ENCODE measurements around the gene UNC119B.

The UNC119B gene

DNA sequence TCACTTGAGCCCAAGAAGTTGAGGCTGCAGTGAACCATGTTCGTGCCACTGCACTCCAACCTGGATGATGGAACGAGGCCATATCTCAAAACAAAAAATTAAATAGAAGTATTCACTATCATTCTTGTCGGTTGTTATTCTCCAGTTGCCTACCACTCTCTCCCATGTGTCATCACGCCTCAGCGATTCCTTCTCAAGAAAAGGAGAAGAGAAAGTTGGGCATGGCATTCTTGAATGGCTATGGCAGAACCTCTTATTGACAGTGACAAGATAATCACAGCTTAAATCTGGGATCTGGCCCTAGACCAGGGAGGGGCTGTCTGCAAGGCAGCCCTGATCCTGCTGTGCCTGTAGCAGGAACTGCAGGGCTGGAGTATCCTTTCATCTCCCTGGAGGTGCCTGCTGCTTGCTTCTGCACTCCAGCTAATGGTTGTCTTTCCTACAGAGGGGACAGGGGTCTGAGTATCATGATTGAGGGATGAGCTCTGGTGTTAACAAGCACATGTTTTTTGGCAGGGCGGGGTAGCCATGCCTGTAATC lies 36.1 kb upstream of the UNC119B start:
- H3K4me1 ChIP-seq (ENCODE audit: control insufficient read depth in 1 of 2, insufficient read depth in 2 of 2, low read length in 2 of 2): peaks cover 6 to 16% of the 10 kb centered on the region in 2 donors
- H3K27ac ChIP-seq (ENCODE audit: low read depth, low read length): no peak overlapping the region
- H3K9me3 ChIP-seq (ENCODE audit: control insufficient read depth in 1 of 2, low read length in 2 of 2): no peaks in the 10 kb centered on the region
- no peak overlapping the region for H3K4me3 ChIP-seq (ENCODE audit: low read depth in 1 of 2, low read length in 2 of 2)
- no peaks in the 10 kb centered on the region for H3K36me3 ChIP-seq (ENCODE audit: control insufficient read depth in 1 of 2, insufficient read depth in 2 of 2, low read length in 2 of 2)
- no peaks in the 10 kb centered on the region for H3K27me3 ChIP-seq (ENCODE audit: control insufficient read depth in 1 of 2, insufficient read depth in 2 of 2, low read length in 2 of 2)
- no peak overlapping the region for H3K9ac ChIP-seq (ENCODE audit: low read depth in 1 of 2, low read length in 2 of 2)

GRCh38 chr12:120677765-120678473 lies 32.3 kb upstream of the UNC119B start:
- Histone ChIP-seq H3K4me1 (ENCODE audit: control insufficient read depth in 1 of 2, insufficient read depth in 2 of 2, low read length in 2 of 2) (peaks cover 5 to 6% of the 10 kb centered on the region in 2 donors), H3K9ac (ENCODE audit: low read depth in 1 of 2, low read length in 2 of 2) (no peak overlapping the region), H3K4me3 (ENCODE audit: low read depth in 1 of 2, low read length in 2 of 2) (no peak overlapping the region), H3K27ac (ENCODE audit: low read depth, low read length) (no peak overlapping the region), H3K27me3 (ENCODE audit: control insufficient read depth in 1 of 2, insufficient read depth in 2 of 2, low read length in 2 of 2) (no peaks in the 10 kb centered on the region), H3K36me3 (ENCODE audit: control insufficient read depth in 1 of 2, insufficient read depth in 2 of 2, low read length in 2 of 2) (no peaks in the 10 kb centered on the region), H3K9me3 (ENCODE audit: control insufficient read depth in 1 of 2, low read length in 2 of 2) (no peaks in the 10 kb centered on the region)

DNA sequence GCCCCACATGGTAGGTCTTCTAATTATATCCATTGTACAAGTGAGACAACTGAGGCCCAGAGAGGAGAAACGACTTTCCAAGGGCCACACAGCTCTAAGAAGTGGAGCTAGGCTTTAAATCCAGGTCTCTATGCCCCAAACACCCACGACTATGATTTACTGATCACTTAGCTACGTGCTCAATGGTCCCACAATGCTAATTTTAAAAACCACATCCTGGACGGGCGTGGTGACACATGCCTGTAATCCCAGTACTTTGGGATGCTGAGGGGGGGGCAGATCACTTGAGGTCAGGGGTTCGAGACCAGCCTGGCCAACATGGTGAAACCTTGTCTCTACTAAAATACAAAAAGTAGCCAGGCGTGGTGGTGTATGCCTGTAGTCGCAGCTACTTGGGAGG lies 31.7 kb upstream of the UNC119B start:
- Histone ChIP-seq H3K36me3 (ENCODE audit: control insufficient read depth in 1 of 2, insufficient read depth in 2 of 2, low read length in 2 of 2) (no peaks in the 10 kb centered on the region), H3K27ac (ENCODE audit: low read depth, low read length) (no peak overlapping the region), H3K4me1 (ENCODE audit: control insufficient read depth in 1 of 2, insufficient read depth in 2 of 2, low read length in 2 of 2) (peaks cover 5 to 6% of the 10 kb centered on the region in 2 donors), H3K4me3 (ENCODE audit: low read depth in 1 of 2, low read length in 2 of 2) (no peak overlapping the region), H3K9me3 (ENCODE audit: control insufficient read depth in 1 of 2, low read length in 2 of 2) (no peaks in the 10 kb centered on the region), H3K27me3 (ENCODE audit: control insufficient read depth in 1 of 2, insufficient read depth in 2 of 2, low read length in 2 of 2) (no peaks in the 10 kb centered on the region), H3K9ac (ENCODE audit: low read depth in 1 of 2, low read length in 2 of 2) (no peak overlapping the region)

DNA sequence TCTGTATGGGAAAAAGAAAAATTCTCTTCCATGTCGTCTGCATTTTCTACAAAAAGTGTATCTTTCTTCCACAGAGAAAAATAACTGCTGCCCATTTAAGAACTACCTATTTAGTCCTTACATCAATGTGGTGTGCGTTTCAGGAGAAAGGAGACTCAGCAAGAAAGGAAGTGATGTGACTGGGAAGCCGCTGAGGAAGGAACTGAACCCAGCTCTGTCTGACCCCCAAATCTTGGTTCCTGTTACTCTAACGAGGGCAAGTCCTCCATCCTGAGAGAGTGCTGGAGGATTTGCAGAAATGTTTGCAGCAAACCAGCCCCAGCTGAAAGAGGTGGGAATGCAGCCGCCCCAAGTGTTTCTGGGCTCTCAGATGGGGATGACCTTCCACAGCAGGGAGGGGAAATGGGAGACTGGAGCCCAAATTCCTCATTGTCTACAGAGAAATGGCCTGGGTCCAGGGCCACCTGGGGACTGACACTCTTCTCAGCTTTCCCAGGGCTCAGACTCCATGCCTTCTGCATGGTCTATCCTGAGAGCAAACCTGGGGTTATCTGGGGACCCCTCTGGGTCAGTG lies 30.0 kb upstream of the UNC119B start:
- no peak overlapping the region for H3K9ac ChIP-seq (ENCODE audit: low read depth in 1 of 2, low read length in 2 of 2)
- no peaks in the 10 kb centered on the region for H3K9me3 ChIP-seq (ENCODE audit: control insufficient read depth in 1 of 2, low read length in 2 of 2)
- no peak overlapping the region for H3K27ac ChIP-seq (ENCODE audit: low read depth, low read length)
- no peak overlapping the region for H3K4me3 ChIP-seq (ENCODE audit: low read depth in 1 of 2, low read length in 2 of 2)
- H3K27me3 ChIP-seq (ENCODE audit: control insufficient read depth in 1 of 2, insufficient read depth in 2 of 2, low read length in 2 of 2): no peaks in the 10 kb centered on the region
- H3K4me1 ChIP-seq (ENCODE audit: control insufficient read depth in 1 of 2, insufficient read depth in 2 of 2, low read length in 2 of 2): peaks cover 5 to 6% of the 10 kb centered on the region in 2 donors
- no peaks in the 10 kb centered on the region for H3K36me3 ChIP-seq (ENCODE audit: control insufficient read depth in 1 of 2, insufficient read depth in 2 of 2, low read length in 2 of 2)

DNA sequence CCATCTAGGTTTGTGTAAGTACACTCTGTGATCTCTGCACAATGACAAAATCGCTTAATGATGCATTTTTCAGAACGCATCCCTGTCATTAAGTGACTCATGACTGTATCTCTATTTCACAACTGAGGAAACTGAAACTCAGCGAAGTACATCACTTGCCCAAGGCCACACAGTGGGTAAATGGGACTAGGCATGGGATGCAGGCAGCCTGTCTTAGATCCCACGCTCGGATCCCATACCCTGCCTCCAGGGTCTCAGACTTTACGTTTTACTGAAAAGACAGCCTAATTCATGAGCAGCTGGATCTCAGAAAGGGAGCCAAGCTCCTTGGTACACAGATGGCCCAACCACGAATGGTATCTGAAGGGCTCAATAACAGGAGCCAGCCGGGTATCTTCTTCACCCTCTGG lies 25.7 kb upstream of the UNC119B start:
- no peak overlapping the region for H3K27ac ChIP-seq (ENCODE audit: low read depth, low read length)
- H3K36me3 ChIP-seq (ENCODE audit: control insufficient read depth in 1 of 2, insufficient read depth in 2 of 2, low read length in 2 of 2): no peaks in the 10 kb centered on the region
- peaks cover 9 to 23% of the 10 kb centered on the region in 2 donors for H3K4me1 ChIP-seq (ENCODE audit: control insufficient read depth in 1 of 2, insufficient read depth in 2 of 2, low read length in 2 of 2)
- no peak overlapping the region for H3K9ac ChIP-seq (ENCODE audit: low read depth in 1 of 2, low read length in 2 of 2)
- H3K27me3 ChIP-seq (ENCODE audit: control insufficient read depth in 1 of 2, insufficient read depth in 2 of 2, low read length in 2 of 2): no peaks in the 10 kb centered on the region
- H3K9me3 ChIP-seq (ENCODE audit: control insufficient read depth in 1 of 2, low read length in 2 of 2): no peaks in the 10 kb centered on the region
- no peak overlapping the region for H3K4me3 ChIP-seq (ENCODE audit: low read depth in 1 of 2, low read length in 2 of 2)

GRCh38 chr12:120685522-120685921 lies 24.7 kb upstream of the UNC119B start:
- no peaks in the 10 kb centered on the region for H3K36me3 ChIP-seq (ENCODE audit: control insufficient read depth in 1 of 2, insufficient read depth in 2 of 2, low read length in 2 of 2)
- H3K4me1 ChIP-seq (ENCODE audit: control insufficient read depth in 1 of 2, insufficient read depth in 2 of 2, low read length in 2 of 2): peaks cover 18 to 33% of the 10 kb centered on the region in 2 donors
- H3K27me3 ChIP-seq (ENCODE audit: control insufficient read depth in 1 of 2, insufficient read depth in 2 of 2, low read length in 2 of 2): no peaks in the 10 kb centered on the region
- H3K9me3 ChIP-seq (ENCODE audit: control insufficient read depth in 1 of 2, low read length in 2 of 2): no peaks in the 10 kb centered on the region
- H3K4me3 ChIP-seq (ENCODE audit: low read depth in 1 of 2, low read length in 2 of 2): no peak overlapping the region
- peak overlapping the region in 1 of 2 donors; percentile 68 for H3K9ac ChIP-seq (ENCODE audit: low read depth in 1 of 2, low read length in 2 of 2)
- H3K27ac ChIP-seq (ENCODE audit: low read depth, low read length): no peak overlapping the region

DNA sequence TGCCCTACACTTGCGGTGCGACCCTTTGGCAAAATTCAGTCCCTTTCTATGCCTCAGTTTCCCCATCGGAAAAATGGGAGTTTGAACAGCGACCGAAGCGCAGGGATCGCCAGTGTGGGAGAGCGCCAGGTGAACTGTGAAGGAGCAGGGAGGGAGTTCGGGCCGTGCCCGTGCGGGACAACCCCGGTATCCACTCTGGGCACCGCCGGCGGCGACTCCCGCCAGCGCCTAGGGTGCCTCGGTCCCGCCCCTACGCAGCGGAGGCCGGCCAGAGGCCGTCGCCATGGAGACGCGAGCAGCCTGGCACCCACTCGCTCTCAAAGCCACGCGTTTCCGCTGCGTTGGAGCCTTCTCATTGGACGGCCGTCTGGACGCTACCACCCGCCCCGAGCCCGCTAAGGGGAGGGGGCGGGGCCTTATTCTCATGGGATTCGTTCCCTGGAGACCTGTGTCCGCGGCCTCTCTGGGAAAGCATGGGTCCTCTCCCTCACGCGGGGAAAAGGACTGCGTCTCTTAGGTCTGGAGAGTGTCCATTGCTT lies 24.0 kb upstream of the UNC119B start:
- H3K9ac ChIP-seq (ENCODE audit: low read depth in 1 of 2, low read length in 2 of 2): peak overlapping the region; percentile 64 to 68

DNA sequence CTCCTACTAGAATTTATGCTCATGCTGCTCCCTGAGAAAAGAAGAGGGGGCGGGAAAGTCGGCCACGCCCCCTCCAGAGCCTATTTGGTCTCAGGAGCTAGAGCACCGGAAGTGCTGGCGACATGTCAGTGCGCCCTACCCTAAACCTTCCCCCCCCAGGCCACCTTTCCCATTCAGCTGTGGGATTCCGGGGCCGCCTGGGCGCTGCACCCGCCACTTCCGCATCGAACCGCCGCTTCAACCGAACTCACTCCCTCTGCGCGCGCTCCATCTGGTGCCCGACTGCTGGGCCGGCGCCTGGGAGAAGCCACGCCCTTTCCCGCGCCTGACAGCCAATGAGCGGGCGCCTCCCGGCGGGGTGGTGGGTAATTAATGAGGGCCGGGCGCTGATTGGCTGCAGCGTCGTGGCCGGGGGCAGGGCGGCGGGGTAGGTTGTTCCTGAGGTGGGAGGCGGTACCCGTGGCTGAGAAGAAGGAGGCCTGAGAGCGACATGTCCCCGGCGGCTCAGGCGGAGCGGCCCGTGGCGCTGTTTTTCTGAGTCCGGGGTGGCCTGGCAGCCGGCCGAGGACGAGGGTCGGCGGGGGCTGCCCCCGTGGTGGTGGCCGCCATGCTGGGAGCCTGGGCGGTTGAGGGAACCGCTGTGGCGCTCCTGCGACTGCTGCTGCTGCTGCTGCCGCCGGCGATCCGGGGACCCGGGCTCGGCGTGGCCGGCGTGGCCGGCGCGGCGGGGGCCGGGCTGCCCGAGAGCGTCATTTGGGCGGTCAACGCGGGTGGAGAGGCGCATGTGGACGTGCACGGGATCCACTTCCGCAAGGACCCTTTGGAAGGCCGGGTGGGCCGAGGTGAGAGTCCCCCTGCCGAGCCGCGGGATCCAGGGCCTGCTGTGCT lies 23.3 kb upstream of the UNC119B start, which contains the start of gene MLEC:
Gene MLEC, plus strand, starts transcription at position 460 of the 888 bp plus-strand sequence. Its CDS starts 148 bp downstream, at position 608.
- Histone ChIP-seq H3K27me3 (ENCODE audit: control insufficient read depth in 1 of 2, insufficient read depth in 2 of 2, low read length in 2 of 2) (no peaks in the 10 kb centered on the region), H3K36me3 (ENCODE audit: control insufficient read depth in 1 of 2, insufficient read depth in 2 of 2, low read length in 2 of 2) (no peaks in the 10 kb centered on the region), H3K4me3 (ENCODE audit: low read depth in 1 of 2, low read length in 2 of 2) (peak within 1 kb of the TSS; percentile 84 to 88), H3K4me1 (ENCODE audit: control insufficient read depth in 1 of 2, insufficient read depth in 2 of 2, low read length in 2 of 2) (peaks cover 32 to 45% of the 10 kb centered on the region in 2 donors), H3K27ac (ENCODE audit: low read depth, low read length) (peak within 1 kb of the TSS; percentile 91), H3K9ac (ENCODE audit: low read depth in 1 of 2, low read length in 2 of 2) (peak within 1 kb of the TSS; percentile 83 to 86), H3K9me3 (ENCODE audit: control insufficient read depth in 1 of 2, low read length in 2 of 2) (no peaks in the 10 kb centered on the region)

More for the DNA sequence above, 24.0 kb upstream of the UNC119B start:
- Histone ChIP-seq H3K27me3 (ENCODE audit: control insufficient read depth in 1 of 2, insufficient read depth in 2 of 2, low read length in 2 of 2) (no peaks in the 10 kb centered on the region), H3K36me3 (ENCODE audit: control insufficient read depth in 1 of 2, insufficient read depth in 2 of 2, low read length in 2 of 2) (no peaks in the 10 kb centered on the region), H3K4me1 (ENCODE audit: control insufficient read depth in 1 of 2, insufficient read depth in 2 of 2, low read length in 2 of 2) (peaks cover 25 to 40% of the 10 kb centered on the region in 2 donors), H3K9me3 (ENCODE audit: control insufficient read depth in 1 of 2, low read length in 2 of 2) (no peaks in the 10 kb centered on the region), H3K27ac (ENCODE audit: low read depth, low read length) (peak overlapping the region; percentile 91), H3K4me3 (ENCODE audit: low read depth in 1 of 2, low read length in 2 of 2) (peak overlapping the region; percentile 84 to 88)

DNA sequence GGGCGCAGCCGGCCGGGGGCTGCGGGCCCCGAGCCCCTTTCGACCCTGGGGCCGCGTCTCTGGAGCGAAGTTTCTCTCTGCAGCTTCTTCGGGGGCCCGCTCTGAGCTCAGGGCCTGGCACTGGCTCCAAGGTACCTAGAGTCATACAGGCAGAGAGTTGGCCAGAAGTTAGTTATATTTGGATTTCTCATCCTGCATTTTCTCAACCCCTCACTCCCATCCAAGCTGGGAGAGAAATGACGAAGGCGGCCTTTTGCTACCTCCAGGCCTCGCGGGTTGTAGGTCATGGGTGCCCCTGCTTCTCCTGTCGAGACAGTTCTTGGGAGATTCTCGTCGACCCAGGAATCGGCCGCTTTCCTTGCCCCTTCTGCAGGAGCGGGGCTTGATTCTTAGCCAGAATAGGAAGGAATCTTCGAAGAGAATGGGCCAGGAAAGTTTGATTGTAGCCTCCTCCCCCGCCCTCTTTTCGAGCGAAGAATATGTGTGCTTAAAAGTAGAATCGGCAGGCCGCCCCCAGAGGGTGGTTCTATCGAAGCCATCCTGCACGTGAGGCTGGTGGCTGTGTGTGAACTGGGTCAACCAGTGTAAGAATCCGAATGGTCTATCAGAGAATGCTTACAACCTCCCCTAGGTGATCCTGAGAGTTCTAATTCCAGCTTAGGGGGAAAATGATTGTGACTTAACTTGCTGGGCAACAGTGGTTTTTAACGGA lies 22.5 kb upstream of the UNC119B start:
- Histone ChIP-seq H3K4me3 (ENCODE audit: low read depth in 1 of 2, low read length in 2 of 2) (peak overlapping the region; percentile 84 to 88), H3K9ac (ENCODE audit: low read depth in 1 of 2, low read length in 2 of 2) (peak overlapping the region; percentile 83 to 86), H3K9me3 (ENCODE audit: control insufficient read depth in 1 of 2, low read length in 2 of 2) (no peaks in the 10 kb centered on the region), H3K27ac (ENCODE audit: low read depth, low read length) (peak overlapping the region; percentile 82), H3K27me3 (ENCODE audit: control insufficient read depth in 1 of 2, insufficient read depth in 2 of 2, low read length in 2 of 2) (no peaks in the 10 kb centered on the region), H3K36me3 (ENCODE audit: control insufficient read depth in 1 of 2, insufficient read depth in 2 of 2, low read length in 2 of 2) (no peaks in the 10 kb centered on the region), H3K4me1 (ENCODE audit: control insufficient read depth in 1 of 2, insufficient read depth in 2 of 2, low read length in 2 of 2) (peaks cover 40 to 53% of the 10 kb centered on the region in 2 donors)

All from duodenal mucosa (tissue), 2 donors.